HG03103 (cell line): ENCODE results near the gene BNC2.

Source experiments
- ATAC-seq: cut with Tn5 transposase; IDR thresholded peaks from one replicate; pipeline ENCODE4 v1.9.1; 2021; ENCODE audit warnings: low read depth; ENCODE audit not compliant: unreplicated experiment

Gene BNC2

DNA sequence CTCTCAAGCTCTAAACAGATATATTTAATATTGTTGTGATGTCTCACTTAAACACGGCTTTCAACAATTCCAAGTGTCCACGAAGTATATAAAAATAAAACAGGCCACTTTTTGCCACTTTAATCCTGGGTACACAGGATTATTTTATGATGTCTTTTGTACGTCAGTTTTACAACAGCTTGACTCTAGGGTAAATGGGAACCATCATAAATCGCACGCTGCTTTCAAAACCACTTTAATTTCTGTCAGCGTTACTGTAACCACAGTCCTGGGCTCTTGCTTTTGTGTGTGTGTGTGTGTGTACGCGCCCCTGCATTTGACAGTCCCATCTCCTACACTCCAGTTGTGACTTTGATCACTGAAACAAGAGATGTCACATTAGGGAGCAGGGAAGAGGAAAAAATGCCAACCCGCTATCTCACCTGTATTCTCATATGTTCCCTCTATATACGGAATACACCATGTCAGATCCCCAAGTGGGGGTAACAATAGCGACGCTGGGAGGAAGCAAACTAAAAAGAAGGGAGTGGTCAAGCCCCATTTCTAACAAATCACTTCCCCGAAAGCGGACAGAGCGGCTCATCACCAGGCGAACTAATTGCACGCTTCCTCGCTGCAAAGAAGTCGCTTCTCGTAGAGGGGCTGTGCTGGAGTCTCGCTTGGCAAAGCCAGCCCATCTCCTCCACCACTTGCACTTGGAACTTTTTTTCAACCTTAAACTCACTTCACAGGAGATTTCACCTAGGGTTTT is 1.2 kb downstream of the BNC2 start:
- ATAC-seq, result no peak

DNA sequence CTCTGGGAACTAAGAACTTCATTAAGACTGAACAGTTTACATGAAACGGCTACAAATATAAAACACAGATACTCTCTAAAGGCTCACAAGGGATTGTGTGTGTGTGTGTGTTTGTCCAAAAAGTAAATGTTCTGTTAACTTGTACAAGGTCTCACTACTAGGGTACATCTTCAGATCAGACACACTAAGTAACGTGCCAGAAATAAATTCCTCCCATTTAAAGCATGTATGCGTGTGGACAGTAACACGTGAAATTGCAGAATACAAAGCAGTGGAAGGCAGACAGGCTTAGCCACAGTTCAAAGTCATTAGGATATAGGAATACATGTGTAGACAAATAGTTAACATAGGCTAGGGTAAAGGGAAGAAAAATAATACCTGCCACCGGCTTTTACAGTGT is 1.8 kb downstream of the BNC2 start:
- ATAC-seq, result no peak

DNA sequence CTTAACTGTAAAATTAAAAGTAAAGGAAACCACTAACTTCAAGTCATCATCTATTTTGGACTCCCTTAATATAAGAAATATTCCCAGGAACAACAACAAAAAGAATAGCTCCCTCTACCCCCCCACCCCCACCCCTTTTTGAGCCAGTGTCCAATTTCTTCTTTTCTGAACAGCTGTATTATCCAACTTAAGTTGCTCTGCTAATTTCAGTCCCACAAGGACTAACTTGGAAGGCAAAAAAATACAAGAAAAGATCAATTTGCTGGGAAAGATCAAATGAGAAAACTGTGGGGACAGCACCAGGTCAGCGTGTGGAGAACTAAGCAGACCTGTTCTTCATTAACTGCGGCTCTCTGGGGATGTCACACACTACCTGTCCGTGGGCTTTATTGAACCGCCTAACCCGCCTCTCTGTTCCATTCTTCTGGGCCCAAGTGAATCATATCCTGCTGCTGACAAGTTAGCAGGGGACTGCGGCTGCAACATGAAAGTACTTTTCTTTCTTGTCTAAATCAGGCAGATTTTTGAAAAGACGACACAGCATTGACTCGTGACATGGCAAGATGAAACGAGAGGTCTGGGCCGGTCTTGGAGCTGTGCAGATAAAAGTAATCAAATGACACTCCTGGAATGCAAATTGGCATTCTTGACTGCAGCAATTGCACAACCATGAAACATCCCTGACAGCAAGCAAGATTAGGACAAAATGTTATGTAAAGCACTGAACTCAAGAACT is 2.7 kb downstream of the BNC2 start:
- no peak for ATAC-seq

DNA sequence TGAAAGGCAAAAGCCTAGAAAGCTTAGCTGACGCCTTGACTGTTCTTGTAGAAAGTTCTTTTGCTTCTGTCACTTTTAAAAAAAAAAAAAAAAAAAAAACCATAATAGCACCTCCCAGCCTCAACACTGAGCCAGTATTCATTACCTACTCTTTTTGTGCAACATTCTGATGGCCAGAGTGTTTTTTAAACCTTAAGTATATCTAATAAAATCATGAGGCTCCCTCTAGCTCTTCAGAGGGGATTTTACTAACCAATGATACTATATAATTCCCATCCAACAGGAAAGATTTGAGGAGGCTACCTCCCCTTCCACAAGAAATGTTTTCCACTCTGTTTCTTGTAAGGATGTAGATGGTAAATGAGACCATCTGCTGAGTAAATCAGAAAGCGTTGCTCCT is 3.9 kb downstream of the BNC2 start:
- ATAC-seq, result no peak

DNA sequence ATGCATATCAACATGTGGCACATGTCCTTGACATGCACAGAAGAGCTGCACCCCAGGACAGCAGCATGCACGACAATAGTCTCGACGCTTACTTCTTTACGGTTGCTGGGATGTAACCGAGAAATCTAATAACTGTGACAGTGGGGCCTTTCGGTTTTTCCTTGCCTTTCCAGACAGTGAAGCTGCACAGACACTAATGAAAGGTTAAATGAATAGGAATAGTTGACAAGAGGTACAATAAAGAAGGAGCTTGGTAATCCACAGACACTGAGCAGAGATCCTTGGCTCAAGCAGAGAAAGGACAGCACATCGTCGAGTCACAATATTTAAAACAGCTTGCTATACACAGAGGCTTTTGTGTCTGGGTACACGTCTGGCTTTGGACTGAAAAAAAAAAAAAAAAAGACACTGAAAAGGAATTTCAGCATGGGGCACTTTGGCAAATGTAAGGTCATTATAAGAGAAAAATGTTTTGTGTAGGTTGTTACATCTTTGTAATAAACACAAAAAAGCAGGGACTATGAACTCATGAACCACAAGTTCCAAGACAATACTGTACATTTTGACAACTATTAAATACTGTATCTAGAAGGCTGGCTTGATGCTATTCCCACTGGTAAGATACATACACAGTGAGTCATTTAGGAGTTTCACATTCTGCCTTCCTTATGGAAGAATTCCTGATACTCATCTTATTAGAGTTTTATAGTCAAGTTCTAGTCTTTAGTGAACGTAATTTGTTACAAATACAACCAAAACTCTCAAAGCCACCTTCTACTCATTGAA is 5.6 kb downstream of the BNC2 start:
- no peak for ATAC-seq

DNA sequence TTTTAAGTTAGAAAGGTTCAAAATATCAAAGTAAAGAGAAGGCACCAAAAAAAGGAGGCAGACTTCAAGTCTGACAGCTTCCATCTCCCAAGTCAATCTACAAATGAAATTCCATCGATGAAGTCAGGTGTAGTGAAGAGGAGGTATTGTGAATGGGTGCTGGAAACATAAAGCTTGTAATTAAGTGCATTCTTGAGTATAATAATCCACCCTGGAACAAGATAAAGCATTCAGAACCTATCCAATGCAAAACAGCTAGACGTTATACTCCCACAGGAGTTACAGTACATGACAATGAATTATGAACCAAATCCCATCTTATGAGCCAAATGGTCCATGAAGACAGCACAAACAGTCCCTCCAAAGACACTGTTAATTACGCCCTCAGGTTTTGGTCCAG is 22.3 kb downstream of the BNC2 start:
- ATAC-seq, result no peak

- ATAC-seq, result no peak
These were observed 23.5 kb downstream of the BNC2 start for GRCh38 chr9:16846986-16847385.

DNA sequence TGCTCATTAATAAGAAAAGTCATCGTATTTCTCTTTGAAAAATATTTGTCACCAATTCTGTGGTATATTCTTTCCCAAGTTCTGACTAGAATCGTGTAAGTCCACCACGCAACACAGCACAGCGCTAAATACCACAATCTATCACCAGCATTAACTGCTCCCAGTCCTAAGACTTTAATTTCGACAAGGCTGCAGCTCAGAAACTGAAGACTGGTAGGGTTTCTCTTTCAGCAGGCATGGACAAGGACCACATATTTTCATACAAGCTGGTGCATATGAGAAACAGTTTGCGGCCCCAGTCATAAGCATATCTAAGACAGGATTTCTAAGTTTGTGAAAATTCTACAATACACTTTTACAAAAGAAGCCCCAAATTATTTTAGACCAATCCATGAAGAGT is 24.1 kb downstream of the BNC2 start:
- no peak for ATAC-seq

- ATAC-seq, result no peak
These were observed 35.7 kb downstream of the BNC2 start for GRCh38 chr9:16834817-16835216.

DNA sequence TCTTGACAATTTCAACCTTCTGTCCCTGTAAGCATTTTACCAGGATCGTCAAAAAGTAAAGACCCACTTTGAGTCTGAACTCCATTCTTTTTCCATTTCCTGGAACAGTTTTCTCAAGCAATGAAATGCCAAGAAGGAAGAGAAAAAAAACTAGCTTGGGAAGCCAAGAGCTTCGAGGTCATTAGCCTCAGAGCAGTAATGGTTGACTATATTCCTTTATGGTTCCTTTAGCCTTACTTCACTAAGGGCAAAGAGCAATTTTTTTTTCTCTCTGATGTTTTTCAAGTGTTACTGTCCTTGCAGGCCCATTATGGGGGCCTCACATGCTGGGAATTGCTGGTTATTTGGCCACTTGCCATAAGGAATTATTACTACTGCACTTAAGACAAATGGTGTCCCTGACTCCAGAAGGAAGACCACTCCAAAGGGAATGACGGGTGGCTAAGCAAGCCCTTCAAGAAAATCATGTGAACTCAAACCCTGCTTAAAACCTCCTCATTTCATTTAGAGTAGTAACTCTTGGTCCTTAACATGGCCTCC is 37.1 kb downstream of the BNC2 start:
- ATAC-seq, result no peak

- no peak for ATAC-seq
These were observed 38.4 kb downstream of the BNC2 start for GRCh38 chr9:16832101-16832500.

- ATAC-seq, result no peak
These were observed 39.7 kb downstream of the BNC2 start for GRCh38 chr9:16830806-16831205.

DNA sequence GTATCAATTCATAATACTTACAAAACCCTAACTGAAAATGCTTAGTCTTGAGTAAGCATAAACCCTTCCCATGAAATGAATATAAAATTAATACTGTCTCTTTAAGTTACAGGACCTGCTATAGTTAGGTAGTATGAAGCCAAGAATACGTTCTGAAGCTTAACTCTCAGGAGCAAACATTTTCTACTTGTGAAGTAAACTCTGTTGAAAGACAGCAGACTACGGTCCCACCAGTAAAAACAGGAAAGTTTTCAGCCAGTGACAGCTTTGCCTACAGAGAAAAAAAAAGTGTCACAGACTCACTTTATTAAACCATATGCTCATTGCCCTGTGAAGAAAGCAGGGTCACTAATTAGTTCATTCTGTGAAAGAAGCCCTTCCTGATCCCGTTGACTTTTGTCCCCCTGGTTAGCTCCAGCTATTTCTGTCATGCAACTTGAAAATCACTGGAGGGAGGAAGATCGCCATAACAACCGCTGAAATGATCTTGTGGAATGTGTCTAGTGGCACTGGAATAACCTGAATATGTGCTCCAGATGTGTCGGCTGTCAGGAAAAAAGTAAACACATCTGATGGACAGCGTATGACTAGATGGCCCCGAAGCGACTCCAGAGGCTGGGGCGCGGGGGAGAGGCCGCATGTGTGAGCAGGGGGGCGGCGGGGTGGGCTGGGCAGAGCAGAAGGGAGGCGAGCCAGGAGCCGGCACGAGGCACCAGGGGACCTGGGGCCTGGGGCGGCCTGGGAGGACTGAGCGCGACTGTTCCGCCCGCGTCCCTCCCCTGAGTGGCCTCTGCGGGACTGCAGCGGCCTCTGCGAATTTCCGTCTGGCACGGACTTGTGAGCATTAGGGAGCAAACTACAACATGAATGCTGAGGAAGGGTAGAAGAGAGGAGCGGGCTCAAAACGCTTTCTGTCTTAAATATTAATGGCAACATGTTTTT is 41.9 kb downstream of the BNC2 start:
- no peak for ATAC-seq

- ATAC-seq, result no peak
These were observed 44.4 kb downstream of the BNC2 start for GRCh38 chr9:16825971-16826625.

GRCh38 chr9:16825331-16825725 is 45.1 kb downstream of the BNC2 start:
- no peak for ATAC-seq

DNA sequence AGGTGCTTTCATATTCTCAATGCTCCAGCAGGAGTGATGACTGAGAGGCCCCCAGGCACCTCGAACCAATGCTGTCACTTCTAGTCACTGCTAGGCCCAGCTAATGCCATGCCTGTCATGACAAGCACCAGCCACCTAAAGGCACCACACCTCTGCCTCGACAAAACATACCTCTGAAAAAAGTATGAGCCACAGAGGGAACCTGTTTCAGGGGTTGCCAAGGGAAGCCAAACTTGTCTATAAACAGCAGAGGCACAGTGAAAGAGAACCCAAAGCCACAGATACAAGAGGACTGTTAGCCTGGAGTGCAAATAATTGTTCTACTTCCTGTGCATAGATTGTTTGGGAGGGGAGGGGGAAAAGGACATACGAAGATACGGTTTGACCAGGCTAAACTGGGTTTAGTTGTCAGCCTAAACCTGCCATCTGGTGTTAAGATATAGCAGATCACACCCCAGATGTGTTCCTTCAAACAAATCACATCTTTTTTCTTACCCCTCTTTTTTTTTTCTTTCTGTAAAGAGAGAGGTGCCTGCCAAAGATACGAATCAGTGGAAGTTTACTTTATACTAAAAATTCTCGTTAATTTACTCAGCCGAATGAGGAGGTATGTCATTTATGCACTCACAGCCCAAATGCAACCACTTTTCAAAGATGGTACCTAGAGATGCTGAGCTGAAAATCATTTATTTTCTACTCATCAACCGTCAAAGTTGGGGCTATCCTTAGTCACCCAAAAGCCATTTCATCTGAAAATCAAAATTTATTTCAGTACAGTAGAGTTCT is 45.7 kb downstream of the BNC2 start:
- ATAC-seq, result no peak

- ATAC-seq, result no peak
These were observed 46.6 kb downstream of the BNC2 start for GRCh38 chr9:16823906-16824305.

DNA sequence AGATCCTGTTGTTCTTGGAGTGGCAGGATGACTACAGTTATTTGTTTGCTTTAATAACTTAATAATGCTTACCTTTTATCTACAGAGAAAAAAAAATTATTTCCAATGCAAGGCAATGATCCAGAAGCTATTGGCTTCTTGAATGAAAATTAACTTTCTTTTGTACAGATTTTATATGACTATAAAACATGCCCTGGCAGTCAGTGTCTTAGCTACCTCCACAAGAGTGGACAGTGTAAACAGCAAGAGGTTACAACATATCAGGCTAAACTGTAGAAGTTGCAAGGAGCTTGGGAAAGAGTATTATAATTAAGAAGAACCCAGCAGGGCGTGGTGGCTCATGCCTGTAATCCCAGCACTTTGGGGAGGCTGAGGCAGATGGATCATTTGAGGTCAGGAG is 49.1 kb downstream of the BNC2 start:
- no peak for ATAC-seq

- no peak for ATAC-seq
These were observed 53.0 kb downstream of the BNC2 start for GRCh38 chr9:16817514-16817913.
